ENCODE measurements around the gene KCTD20.

KCTD20 gene

DNA sequence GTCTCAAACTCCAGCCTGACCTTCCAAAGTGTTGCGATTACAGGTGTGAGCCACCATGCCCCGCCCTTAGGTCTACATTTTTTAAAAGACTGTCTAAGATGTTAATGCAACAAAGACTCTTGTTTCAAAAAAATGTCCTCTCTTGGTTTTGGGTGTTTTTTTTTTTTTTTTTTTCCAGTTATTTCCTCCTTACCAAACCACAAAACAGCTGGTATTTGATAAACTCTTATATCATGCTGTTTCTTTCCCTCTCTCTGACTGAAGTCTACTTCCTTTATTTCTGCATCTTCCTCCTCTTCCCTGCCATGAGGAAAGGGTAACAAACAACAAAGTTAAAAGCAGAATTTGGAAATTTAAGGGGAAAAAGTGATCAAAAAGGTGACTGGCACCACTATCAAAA is 83.3 kb downstream of the KCTD20 start:
- DNase-seq, result no peak

DNA sequence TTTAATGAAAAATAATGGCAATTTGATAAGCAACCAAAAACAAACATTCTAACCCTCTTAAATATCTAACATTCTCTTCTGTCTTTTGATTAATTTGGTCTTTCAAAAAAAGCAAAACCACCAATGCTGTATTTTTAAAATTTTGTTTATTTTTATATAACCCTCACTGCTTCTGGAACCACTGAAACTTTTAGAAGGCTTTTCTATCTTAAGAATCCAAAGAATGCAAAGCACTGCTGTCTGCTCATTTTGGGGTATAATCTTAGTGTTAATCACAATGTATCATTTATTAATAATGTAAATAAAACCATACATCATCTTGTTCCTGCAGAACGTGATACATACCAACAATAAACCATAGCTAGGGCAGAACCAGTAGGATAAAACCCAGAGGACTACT is 90.5 kb downstream of the KCTD20 start:
- DNase-seq, result no peak

DNA sequence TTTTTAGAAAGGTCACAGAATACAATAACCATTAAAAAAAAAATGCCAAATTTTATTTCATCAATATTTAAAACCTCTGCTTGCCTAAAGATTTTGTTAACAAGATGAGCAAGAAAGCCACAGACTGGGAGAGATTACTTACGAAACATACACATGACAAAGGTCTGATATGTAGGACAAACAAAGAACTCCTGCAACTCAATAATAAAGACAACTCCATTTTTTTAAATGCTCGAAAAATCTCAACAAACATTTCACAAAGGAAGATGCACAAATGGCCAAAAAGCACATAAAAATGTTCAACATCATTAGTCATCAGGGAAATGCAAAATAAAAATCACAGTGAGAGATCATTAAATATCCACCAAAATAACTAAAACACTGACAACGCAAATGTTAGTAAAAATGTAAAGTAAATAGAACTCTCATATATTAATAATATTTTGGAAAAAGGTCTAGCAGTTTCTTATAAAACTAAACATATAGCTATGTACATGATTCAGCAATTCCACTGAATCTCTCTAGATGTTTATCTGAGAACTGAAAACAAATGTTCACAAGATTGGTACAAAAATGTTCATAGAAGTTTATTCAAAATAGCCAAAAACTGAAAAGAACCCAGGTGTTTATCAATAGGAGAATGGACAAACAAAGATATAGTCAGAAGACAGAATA is 94.2 kb downstream of the KCTD20 start:
- no peak for DNase-seq

DNA sequence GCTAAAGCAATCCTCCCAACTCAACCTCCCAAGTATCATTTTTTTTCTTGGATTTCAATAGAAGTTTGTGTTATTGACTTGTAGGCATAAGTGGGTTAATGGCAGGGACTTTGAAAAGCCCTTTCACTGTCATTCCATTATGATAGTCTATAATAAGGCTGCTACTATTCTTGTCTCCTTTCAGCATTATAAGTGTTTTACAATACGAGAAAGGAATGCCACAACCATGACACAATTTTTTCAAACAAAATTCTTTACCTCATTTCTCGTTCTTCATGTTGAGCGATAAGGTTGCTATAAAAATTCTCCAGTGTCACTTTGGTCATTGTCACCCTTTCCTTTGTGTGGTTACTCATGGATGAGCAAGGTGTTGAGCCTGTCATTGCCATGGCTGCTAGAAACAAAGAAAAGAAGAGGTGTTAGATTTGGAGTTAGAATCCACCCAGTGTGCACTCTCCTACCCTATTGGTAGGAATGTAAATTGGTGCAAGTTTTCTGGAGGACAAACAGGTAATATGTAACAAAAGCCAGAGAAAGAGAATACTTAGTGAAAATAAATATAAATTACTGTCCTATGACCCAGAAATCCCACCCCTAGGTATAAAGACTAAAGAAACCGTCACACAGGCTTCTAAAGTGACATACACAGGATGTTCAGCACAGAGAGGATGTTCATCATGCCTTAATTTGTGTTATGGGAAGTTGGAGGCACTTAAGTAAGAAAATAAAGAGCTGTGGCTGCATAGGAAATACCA is 97.2 kb downstream of the KCTD20 start:
- DNase-seq, result no peak
